ENCODE measurements around the gene PARP16. TPM values are rescaled to one million over a fixed set of nuclear protein-coding genes. Genes with fewer than 3 reads are reported as not detected.

Gene PARP16
- 11.7 TPM in 2 replicates for total RNA-seq

GRCh38 chr15:65286704-65287519 lies at the start of gene PARP16:
PARP16 (minus strand) TSS chr15:65286883; CDS start chr15:65286426, 457 bp downstream.
- peaks cover 27% of the 10 kb centered on the region for H3K4me1 Mint-ChIP-seq
- H3K27ac Mint-ChIP-seq = peak within 1 kb of the TSS; percentile 86
- peak within 1 kb of the TSS; percentile 88 for H3K4me3 Mint-ChIP-seq
- H3K27me3 Mint-ChIP-seq = no peaks in the 10 kb centered on the region
- intact Hi-C loops (cut with micrococcal nuclease) = loop anchor here (1.0 to 2.0 kb wide), 2 partner anchors 8 to 154 kb away; partner anchors contain the start of gene PDCD7
- no peaks in the 10 kb centered on the region for H3K9me3 Mint-ChIP-seq
- peaks cover 15% of the 10 kb centered on the region for H3K36me3 Mint-ChIP-seq (ENCODE audit: low read depth)
- DNase-seq = peak; percentile 98

DNA sequence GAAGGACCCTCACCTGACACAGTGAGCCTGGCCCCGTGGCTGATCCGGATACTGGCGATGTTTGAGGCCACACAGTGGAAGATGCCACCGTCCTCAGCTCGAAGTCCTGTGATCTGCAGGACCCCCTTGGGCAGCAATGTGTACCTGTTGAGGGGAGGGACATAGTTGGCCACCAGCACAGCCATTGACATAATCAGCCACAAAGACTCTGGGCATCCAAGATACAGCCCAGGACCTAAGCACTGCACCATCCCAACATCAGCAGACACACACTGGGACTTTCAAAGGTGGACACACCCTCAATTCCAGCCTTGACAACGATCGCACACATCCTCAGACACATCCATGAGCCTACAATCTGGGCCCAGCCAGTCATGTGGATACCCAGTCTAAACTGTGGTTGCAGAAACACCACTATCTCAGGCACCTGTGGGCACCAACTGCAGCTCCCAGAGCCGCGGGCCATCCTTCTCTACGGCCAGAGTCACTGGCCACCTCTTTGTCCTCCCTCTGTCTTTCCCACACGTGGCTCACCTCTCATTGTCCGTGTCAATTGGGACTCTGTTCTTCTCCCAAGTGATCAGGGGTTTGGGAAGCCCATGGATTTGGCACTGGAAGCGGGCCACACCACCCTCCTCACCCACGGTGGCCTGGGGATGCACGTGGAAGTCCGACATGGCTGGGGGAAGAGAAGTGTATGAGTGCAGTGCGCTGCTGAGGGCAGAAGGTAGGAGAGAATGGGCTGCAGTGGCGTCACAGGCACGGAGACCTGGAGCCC lies 48.8 kb upstream of the PARP16 start:
- intact Hi-C loops (cut with micrococcal nuclease) = no loop called here
- H3K27ac Mint-ChIP-seq = no peak overlapping the region
- no peak for DNase-seq
- H3K9me3 Mint-ChIP-seq = no peaks in the 10 kb centered on the region
- no peaks in the 10 kb centered on the region for H3K36me3 Mint-ChIP-seq (ENCODE audit: low read depth)
- no peaks in the 10 kb centered on the region for H3K4me1 Mint-ChIP-seq
- peaks cover 4% of the 10 kb centered on the region for H3K27me3 Mint-ChIP-seq
- no peak overlapping the region for H3K4me3 Mint-ChIP-seq

DNA sequence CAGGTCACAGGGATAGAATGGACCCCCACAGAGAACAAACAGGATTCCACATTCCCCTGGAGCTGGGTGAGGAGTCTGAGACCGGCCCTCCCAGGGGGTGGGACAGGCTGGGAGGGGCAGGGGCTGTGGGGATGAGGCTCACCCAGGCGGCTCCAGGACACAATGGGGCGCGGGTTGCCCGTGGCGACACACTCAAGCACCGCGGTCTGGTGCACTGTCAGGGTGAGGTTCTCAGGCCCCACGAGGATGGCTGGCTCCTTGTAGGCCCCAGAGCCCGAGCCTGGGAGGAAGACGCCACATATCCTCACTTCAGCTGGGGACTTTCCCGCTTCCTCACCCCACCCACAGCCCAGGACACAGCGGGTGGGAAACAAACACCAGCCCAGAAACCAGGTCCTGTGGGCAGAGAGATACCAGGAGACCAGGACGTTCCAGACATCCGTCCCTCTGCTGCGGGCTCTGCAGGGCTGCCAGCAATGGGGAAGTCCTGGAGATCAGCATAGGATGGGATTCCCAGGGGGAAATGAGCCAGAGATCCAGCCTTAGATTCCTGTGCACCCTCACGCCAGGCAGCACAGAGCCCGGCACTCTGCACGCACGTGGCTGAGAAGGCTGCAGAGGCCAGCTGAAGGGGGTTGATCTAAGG lies 48.0 kb upstream of the PARP16 start:
- intact Hi-C loops (cut with micrococcal nuclease) = no loop called here
- no peaks in the 10 kb centered on the region for H3K36me3 Mint-ChIP-seq (ENCODE audit: low read depth)
- no peak overlapping the region for H3K4me3 Mint-ChIP-seq
- H3K27ac Mint-ChIP-seq = no peak overlapping the region
- H3K4me1 Mint-ChIP-seq = no peaks in the 10 kb centered on the region
- H3K27me3 Mint-ChIP-seq = peaks cover 2% of the 10 kb centered on the region
- no peak for DNase-seq
- no peaks in the 10 kb centered on the region for H3K9me3 Mint-ChIP-seq

GRCh38 chr15:65333856-65334255 lies 47.2 kb upstream of the PARP16 start:
- H3K9me3 Mint-ChIP-seq = no peaks in the 10 kb centered on the region

GRCh38 chr15:65333148-65333820 lies 46.6 kb upstream of the PARP16 start:
- intact Hi-C loops (cut with micrococcal nuclease) = no loop called here
- Mint-ChIP-seq H3K27ac (no peak overlapping the region), H3K9me3 (no peaks in the 10 kb centered on the region), H3K27me3 (no peaks in the 10 kb centered on the region), H3K4me3 (no peak overlapping the region), H3K4me1 (no peaks in the 10 kb centered on the region), H3K36me3 (ENCODE audit: low read depth) (no peaks in the 10 kb centered on the region)
- DNase-seq = no peak

More at GRCh38 chr15:65333856-65334255, 47.2 kb upstream of the PARP16 start:
- H3K4me1 Mint-ChIP-seq = no peaks in the 10 kb centered on the region
- no peaks in the 10 kb centered on the region for H3K36me3 Mint-ChIP-seq (ENCODE audit: low read depth)
- no peak for DNase-seq
- no peak overlapping the region for H3K4me3 Mint-ChIP-seq
- H3K27me3 Mint-ChIP-seq = no peaks in the 10 kb centered on the region
- no peak overlapping the region for H3K27ac Mint-ChIP-seq
- intact Hi-C loops (cut with micrococcal nuclease) = no loop called here

DNA sequence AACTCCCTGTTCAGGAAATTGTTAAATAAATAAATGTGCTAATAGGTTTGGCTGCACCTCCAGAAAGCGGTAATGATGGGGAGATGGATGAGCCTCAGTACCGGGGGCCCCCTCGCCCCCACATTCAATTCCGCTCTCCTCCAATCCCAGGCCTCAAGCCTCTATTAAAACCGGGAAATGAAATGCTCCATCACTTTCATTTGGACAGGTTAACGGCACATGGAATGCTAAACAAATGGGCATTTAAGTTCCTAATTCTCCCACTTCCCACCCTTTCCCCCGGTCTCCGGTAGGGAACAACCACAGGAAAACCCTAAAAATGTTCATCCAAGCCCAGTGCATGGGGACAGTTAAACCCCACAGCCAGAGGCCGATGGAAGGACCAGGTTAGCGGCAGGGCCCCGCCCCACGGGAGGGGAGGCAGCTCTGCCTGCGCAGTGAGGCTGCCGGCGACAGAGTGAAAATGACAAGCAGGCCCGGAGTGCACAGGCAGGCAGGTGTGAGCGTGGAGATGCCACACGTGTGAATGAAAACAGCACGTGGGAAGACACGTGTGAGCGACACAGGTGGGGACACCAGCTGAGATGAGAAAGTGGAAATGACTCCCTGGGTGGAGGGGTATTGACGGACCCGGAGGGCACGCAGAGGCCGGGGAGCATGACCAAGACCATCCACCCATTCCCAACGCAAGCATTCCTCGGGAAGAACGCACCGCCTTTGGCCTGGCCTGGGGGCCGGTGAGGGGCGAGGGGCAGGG lies 45.9 kb upstream of the PARP16 start:
- intact Hi-C loops (cut with micrococcal nuclease) = no loop called here
- H3K4me1 Mint-ChIP-seq = no peaks in the 10 kb centered on the region
- no peaks in the 10 kb centered on the region for H3K9me3 Mint-ChIP-seq
- H3K27ac Mint-ChIP-seq = no peak overlapping the region
- H3K4me3 Mint-ChIP-seq = no peak overlapping the region
- no peaks in the 10 kb centered on the region for H3K36me3 Mint-ChIP-seq (ENCODE audit: low read depth)
- peaks cover 4% of the 10 kb centered on the region for H3K27me3 Mint-ChIP-seq
- no peak for DNase-seq

DNA sequence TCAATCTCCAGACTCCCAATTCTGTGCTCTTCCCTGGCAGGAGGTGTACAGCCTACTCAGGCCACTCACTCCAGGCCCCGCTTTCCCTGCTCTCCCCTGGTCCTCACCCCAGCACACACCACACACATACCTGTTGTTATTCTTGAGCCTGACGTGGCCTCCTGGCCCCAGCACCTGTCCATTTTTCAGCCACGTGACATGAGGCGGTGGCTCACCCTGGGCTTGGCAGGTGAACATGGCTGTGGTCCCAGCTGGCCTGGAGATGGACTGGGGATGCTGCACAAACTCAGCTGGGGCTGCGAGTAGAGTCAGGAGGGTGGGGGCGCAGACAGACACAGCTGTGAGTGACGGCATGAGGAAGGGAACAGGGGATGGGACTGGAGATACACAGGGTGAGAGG lies 45.1 kb upstream of the PARP16 start:
- no peaks in the 10 kb centered on the region for H3K9me3 Mint-ChIP-seq
- no peak for DNase-seq
- no peak overlapping the region for H3K27ac Mint-ChIP-seq
- intact Hi-C loops (cut with micrococcal nuclease) = no loop called here
- H3K27me3 Mint-ChIP-seq = peaks cover 4% of the 10 kb centered on the region
- no peaks in the 10 kb centered on the region for H3K4me1 Mint-ChIP-seq
- H3K36me3 Mint-ChIP-seq (ENCODE audit: low read depth) = no peaks in the 10 kb centered on the region
- no peak overlapping the region for H3K4me3 Mint-ChIP-seq

DNA sequence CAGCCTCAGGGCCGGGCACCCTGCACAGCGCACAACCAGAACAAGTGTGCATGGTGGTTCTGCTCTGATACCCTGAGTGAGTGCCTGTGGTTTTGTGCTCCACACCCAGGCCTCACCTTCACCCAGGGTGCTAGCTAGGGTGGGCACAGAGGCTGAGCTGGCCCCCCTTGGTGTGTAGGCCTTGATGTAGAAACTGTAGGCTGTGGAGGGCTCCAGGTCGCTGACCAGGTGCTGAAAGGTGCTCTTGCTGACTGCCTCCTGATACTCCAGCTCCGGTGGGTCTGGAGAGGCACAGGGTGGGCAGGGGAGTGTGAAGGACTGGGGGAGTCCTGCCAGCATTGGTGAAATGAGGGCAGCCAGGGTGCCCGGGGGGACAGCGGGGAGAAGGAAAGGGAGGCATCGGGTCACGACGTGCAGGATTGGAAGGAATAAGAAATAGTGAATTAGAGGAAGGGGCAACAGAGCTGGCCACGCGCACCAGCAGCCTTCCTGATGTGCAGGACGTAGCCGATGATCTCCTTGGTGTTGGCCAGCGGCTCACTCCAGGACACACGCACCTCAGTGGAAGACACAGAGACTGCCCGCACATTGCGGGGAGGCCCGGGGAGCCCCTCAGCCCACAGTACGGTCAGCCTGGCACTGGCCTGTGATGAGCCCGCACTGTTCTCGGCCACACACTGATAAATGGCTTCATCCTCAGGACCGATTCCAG lies 44.4 kb upstream of the PARP16 start:
- H3K4me3 Mint-ChIP-seq = no peak overlapping the region
- no peaks in the 10 kb centered on the region for H3K9me3 Mint-ChIP-seq
- H3K27ac Mint-ChIP-seq = no peak overlapping the region
- H3K27me3 Mint-ChIP-seq = peaks cover 4% of the 10 kb centered on the region
- no peaks in the 10 kb centered on the region for H3K36me3 Mint-ChIP-seq (ENCODE audit: low read depth)
- DNase-seq = no peak
- no peaks in the 10 kb centered on the region for H3K4me1 Mint-ChIP-seq
- intact Hi-C loops (cut with micrococcal nuclease) = no loop called here

- H3K9me3 Mint-ChIP-seq = no peaks in the 10 kb centered on the region
- no peak overlapping the region for H3K4me3 Mint-ChIP-seq
- H3K36me3 Mint-ChIP-seq (ENCODE audit: low read depth) = no peaks in the 10 kb centered on the region
- H3K4me1 Mint-ChIP-seq = no peaks in the 10 kb centered on the region
- no peak overlapping the region for H3K27ac Mint-ChIP-seq
- intact Hi-C loops (cut with micrococcal nuclease) = no loop called here
- H3K27me3 Mint-ChIP-seq = peaks cover 7% of the 10 kb centered on the region
- DNase-seq = no peak
Measured at GRCh38 chr15:65329984-65330735, 43.5 kb upstream of the PARP16 start.

DNA sequence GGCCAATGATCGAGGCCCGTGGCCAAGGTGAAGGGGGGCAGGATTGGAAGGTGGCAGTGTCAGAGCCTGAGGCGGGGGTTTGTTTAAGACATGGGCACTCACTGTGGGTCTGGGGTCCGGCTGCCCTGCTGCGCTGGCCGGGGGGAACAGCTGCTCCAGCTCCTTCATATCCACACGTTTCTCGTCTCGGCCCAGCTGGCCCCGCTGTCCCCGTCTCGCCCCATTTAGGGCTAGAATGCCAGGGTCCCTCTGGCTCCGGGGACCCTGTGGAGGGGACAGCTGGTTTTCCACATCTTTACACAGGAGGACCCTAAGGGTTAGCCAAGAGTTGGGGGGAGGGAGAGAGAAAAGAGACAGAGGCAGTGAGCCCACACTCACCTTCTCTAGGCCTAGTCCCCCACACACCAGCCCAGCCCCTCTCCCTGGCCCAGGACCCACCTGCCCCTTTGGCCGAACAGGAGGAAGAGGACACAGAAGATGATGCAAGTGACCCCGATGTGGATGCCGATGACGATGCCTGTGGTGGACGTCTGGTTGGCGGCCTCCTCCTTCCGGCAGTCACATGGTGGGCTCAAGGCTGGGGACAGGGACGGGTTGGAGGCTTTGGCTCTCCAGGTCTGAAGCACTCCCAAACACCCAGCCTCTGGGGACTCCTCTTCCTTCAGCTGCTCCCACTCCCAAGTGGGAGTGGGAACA lies 42.8 kb upstream of the PARP16 start:
- Mint-ChIP-seq H3K36me3 (ENCODE audit: low read depth) (no peaks in the 10 kb centered on the region), H3K27me3 (peaks cover 7% of the 10 kb centered on the region), H3K27ac (no peak overlapping the region), H3K4me3 (no peak overlapping the region), H3K4me1 (no peaks in the 10 kb centered on the region), H3K9me3 (no peaks in the 10 kb centered on the region)
- intact Hi-C loops (cut with micrococcal nuclease) = no loop called here
- DNase-seq = no peak

DNA sequence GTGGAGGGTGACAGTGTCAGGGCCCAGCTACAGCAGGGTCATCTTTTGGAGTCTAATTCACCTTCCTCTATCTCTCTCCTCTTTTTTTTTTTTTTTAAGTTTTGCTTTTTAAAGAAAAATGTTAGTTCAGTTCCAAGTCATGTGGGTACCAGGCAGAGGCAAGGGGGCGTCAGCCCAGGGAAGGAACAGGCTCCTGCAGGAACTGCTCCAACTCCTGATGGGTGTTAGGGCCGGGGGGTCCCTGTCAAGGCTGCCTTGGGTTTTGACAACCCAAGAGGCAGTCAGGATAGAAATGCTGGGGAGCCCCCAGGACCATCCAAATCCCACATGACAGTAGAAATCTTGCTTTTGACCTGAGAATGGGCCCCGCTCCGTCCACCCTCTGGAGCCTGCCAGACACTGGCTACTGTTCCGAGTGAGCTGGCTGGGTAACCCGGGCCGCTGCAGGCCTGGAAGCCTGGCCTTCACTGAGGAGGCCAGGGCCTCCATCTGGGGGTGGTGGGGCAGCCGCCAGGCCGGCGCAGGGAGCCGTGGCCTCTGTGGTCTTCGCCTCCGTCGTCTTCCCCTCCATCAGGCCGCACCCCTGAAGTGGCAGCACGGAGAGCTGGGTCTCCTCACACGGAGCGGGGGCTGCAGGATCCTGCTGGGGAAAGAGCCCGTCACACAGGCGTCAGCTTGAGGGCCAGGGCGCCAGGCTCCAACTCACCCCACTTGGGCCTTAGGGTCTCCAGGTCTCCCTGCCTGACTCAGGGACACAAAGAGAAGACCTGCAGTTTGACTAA lies 42.0 kb upstream of the PARP16 start:
- no peak for DNase-seq
- H3K27me3 Mint-ChIP-seq = peaks cover 9% of the 10 kb centered on the region
- intact Hi-C loops (cut with micrococcal nuclease) = no loop called here
- H3K9me3 Mint-ChIP-seq = no peaks in the 10 kb centered on the region
- no peak overlapping the region for H3K27ac Mint-ChIP-seq
- H3K4me1 Mint-ChIP-seq = no peaks in the 10 kb centered on the region
- H3K4me3 Mint-ChIP-seq = no peak overlapping the region
- H3K36me3 Mint-ChIP-seq (ENCODE audit: low read depth) = no peaks in the 10 kb centered on the region

Measured in activated CD4-positive, alpha-beta T cell treated with anti-CD3 and anti-CD28 coated beads, Interleukin-2, amount 10 ng/mL, durations not matched to agents 24 days and 14 days (primary cell).